Neural cell (in vitro differentiated cells): ENCODE data around the gene CMKLR1. TPM values are rescaled to one million over a fixed set of nuclear protein-coding genes. Genes with fewer than 3 reads are reported as not detected.

Experiments
- H2AFZ ChIP-seq: fragments of 200-600, 300-800 bp; sonication (generic), shearing (Covaris generic); 2 replicates; pipeline ENCODE4 v1.6.0; 2014; ENCODE audit warnings: low read depth, mild to moderate bottlenecking, antibody characterized with exemption, low read length, moderate library complexity
- H3F3A ChIP-seq: fragments of 200-600 bp; shearing (Covaris generic); 2 replicates; pipeline ENCODE4 v1.6.1; 2016; ENCODE audit warnings: mild to moderate bottlenecking, moderate library complexity, mixed read lengths, antibody characterized with exemption, low read length; ENCODE audit not compliant: insufficient read depth, poor library complexity, severe bottlenecking
- H3K27ac ChIP-seq: fragments of 200-600, 300-800 bp; sonication (generic), shearing (Covaris generic); 2 replicates; pipeline ENCODE4 v1.5.1; 2014; ENCODE audit warnings: mild to moderate bottlenecking, low read length, moderate library complexity
- H3K27me3 ChIP-seq: fragments of 300-800, 200-600 bp; sonication (generic), shearing (Covaris generic); 2 replicates; pipeline ENCODE4 v1.6.0; 2014; ENCODE audit warnings: mild to moderate bottlenecking, low read depth, low read length, moderate library complexity; ENCODE audit not compliant: insufficient read depth
- H3K36me3 ChIP-seq: fragments of 300-800, 200-600 bp; sonication (generic), shearing (Covaris generic); 2 replicates; pipeline ENCODE4 v1.5.1; 2014; ENCODE audit warnings: mild to moderate bottlenecking, antibody characterized with exemption, low read length, moderate library complexity; ENCODE audit not compliant: insufficient read depth
- H3K4me2 ChIP-seq: fragments of 300-800, 200-600 bp; sonication (generic), shearing (Covaris generic); 2 replicates; pipeline ENCODE4 v1.6.0; 2014; ENCODE audit warnings: mild to moderate bottlenecking, low read length
- H3K4me3 ChIP-seq: fragments of 300-800, 200-600 bp; sonication (generic), shearing (Covaris generic); 2 replicates; pipeline ENCODE4 v1.5.1; 2014; ENCODE audit warnings: mild to moderate bottlenecking, low read length, moderate library complexity
- H3K79me2 ChIP-seq: fragments of 200-600 bp; shearing (Covaris generic); replicated peaks from 2 replicates; pipeline ENCODE4 v1.6.0; 2014; ENCODE audit warnings: mild to moderate bottlenecking, low read length, moderate library complexity; ENCODE audit not compliant: insufficient read depth
- H3K9ac ChIP-seq: fragments of 300-800, 200-600 bp; sonication (generic), shearing (Covaris generic); 2 replicates; pipeline ENCODE4 v1.6.1; 2016; ENCODE audit warnings: mild to moderate bottlenecking, low read length, mixed read lengths
- H3K9me2 ChIP-seq: fragments of 200-600 bp; shearing (Covaris generic); 2 replicates; pipeline ENCODE4 v1.6.1; 2016; ENCODE audit warnings: mild to moderate bottlenecking, low read length, mixed read lengths; ENCODE audit not compliant: insufficient read depth
- H3K9me3 ChIP-seq: fragments of 200-600, 300-800 bp; sonication (generic), shearing (Covaris generic); 2 replicates; pipeline ENCODE4 v1.6.1; 2016; ENCODE audit warnings: mild to moderate bottlenecking, mixed run types, low read length, moderate library complexity, mixed read lengths
- H4K20me1 ChIP-seq: fragments of 200-600 bp; shearing (Covaris generic); 2 replicates; pipeline ENCODE4 v1.6.1; 2016; ENCODE audit warnings: mild to moderate bottlenecking, mixed run types; ENCODE audit not compliant: insufficient read depth
- CTCF ChIP-seq: fragments of 450-650 bp; IDR thresholded peaks from 2 replicates; pipeline ENCODE4 v1.5.1; 2014; ENCODE audit warnings: antibody characterized with exemption, mild to moderate bottlenecking, moderate library complexity; ENCODE audit not compliant: poor library complexity, severe bottlenecking
- EP300 ChIP-seq: fragments of 450-650 bp; conservative IDR thresholded peaks from 2 replicates; pipeline ENCODE4 v1.6.1; 2014; ENCODE audit warnings: antibody characterized with exemption, mild to moderate bottlenecking, moderate library complexity; ENCODE audit not compliant: poor library complexity, severe bottlenecking
- EZH2 ChIP-seq: fragments of 200-600, 300-800 bp; shearing (Covaris generic), sonication (generic); IDR thresholded peaks from 2 replicates; pipeline ENCODE4 v1.6.1; 2014; ENCODE audit warnings: antibody characterized with exemption, low read length, borderline replicate concordance, mild to moderate bottlenecking; ENCODE audit not compliant: insufficient read depth, poor library complexity, severe bottlenecking
- MXI1 ChIP-seq: fragments of 450-650 bp; conservative IDR thresholded peaks from 2 replicates; pipeline ENCODE4 v1.6.1; 2014; ENCODE audit warnings: antibody characterized with exemption, mild to moderate bottlenecking; ENCODE audit not compliant: poor library complexity, severe bottlenecking
- POLR2AphosphoS5 ChIP-seq: IDR thresholded peaks from 2 replicates; pipeline ENCODE4 v1.6.1; 2012
- RAD21 ChIP-seq: fragments of 450-650 bp; conservative IDR thresholded peaks from 2 replicates; pipeline ENCODE4 v1.6.1; 2014; ENCODE audit warnings: antibody characterized with exemption, mild to moderate bottlenecking, moderate library complexity
- REST ChIP-seq: IDR thresholded peaks from 2 replicates; pipeline ENCODE4 v1.6.1; 2012; ENCODE audit warnings: borderline replicate concordance
- SMC3 ChIP-seq: fragments of 450-650 bp; conservative IDR thresholded peaks from 2 replicates; pipeline ENCODE4 v1.6.1; 2014; ENCODE audit warnings: antibody characterized with exemption, mild to moderate bottlenecking, moderate library complexity; ENCODE audit not compliant: poor library complexity
- TAF1 ChIP-seq: IDR thresholded peaks from 2 replicates; pipeline ENCODE4 v1.6.1; 2012; ENCODE audit warnings: low read depth
- polyA plus RNA-seq: library from polyadenylated mRNA; depleted of rRNA; stranded (reverse); fragments of >200 nt; gene quantifications from 2 replicates; pipeline ENCODE4 v1.2.3, GENCODE V29; 2014

Gene CMKLR1
- polyA plus RNA-seq, 1 donor from 2014 or later, result 0.06 TPM

DNA sequence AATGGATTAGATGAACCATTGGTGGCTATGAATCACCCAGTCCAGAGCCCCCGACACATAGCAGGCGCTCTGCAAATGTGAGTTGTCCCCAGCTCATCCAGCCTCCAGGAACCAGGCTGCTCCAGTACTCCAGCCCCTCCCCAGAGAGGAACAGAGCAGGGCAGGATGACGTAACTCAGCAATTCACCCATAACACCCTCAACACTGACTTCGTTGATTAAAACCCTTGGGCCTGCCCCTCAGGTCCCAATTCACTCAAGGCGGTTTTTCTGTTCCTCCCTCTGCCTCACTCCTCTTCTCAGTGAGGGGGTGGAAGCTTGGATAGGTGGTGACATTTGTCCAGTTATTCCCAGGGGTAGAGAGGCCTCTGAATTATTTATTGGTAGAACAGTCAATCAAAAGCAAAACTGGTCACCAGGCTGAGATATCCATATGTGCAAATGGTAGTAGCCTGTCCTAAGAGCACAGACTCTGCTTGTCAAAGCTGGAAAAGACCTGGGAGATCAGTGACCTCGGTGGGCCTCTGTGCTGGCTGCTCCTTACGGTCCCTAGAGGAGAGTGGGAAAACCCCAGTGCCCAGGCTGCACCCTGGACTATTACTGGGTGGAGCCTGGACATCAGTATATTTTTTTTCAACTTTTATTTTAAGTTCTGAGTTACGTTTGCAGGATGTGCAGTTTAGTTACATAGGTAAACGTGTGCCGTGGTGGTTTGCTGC lies 97.0 kb downstream of the CMKLR1 start:
- Histone ChIP-seq H3K27ac (no peak overlapping the region), H3K4me3 (no peak overlapping the region), H3K9ac (no peak overlapping the region), H3K79me2 (no peaks in the 10 kb centered on the region), H3K4me2 (no peak overlapping the region), H3K9me2 (no peaks in the 10 kb centered on the region), H4K20me1 (no peaks in the 10 kb centered on the region), H3K9me3 (no peaks in the 10 kb centered on the region), H3F3A (no peaks in the 10 kb centered on the region), H3K27me3 (no peaks in the 10 kb centered on the region), H2AFZ (no peak overlapping the region), H3K36me3 (no peaks in the 10 kb centered on the region)
- TF ChIP-seq EZH2 (no peak), CTCF (no peak), TAF1 (no peak), POLR2AphosphoS5 (no peak), SMC3 (no peak), EP300 (no peak), RAD21 (no peak), MXI1 (no peak), REST (no peak)

GRCh38 chr12:108240928-108241327 lies 98.2 kb downstream of the CMKLR1 start:
- TF ChIP-seq EZH2 (no peak), EP300 (no peak), MXI1 (no peak), REST (no peak), RAD21 (no peak), SMC3 (no peak), CTCF (no peak), TAF1 (no peak), POLR2AphosphoS5 (no peak)
- Histone ChIP-seq H3K79me2 (no peaks in the 10 kb centered on the region), H4K20me1 (no peaks in the 10 kb centered on the region), H3K9me3 (no peaks in the 10 kb centered on the region), H3F3A (no peaks in the 10 kb centered on the region), H3K9ac (no peak overlapping the region), H3K4me2 (no peak overlapping the region), H3K9me2 (no peaks in the 10 kb centered on the region), H3K4me3 (no peak overlapping the region), H3K27ac (no peak overlapping the region), H3K27me3 (no peaks in the 10 kb centered on the region), H3K36me3 (no peaks in the 10 kb centered on the region), H2AFZ (no peak overlapping the region)
